Measurements from ENCODE around the gene OBSL1. TPM values are rescaled to one million over a fixed set of nuclear protein-coding genes. Genes with fewer than 3 reads are reported as not detected.

OBSL1 gene
- total RNA-seq, 1 donor from 2014 or later: 0.26 TPM

DNA sequence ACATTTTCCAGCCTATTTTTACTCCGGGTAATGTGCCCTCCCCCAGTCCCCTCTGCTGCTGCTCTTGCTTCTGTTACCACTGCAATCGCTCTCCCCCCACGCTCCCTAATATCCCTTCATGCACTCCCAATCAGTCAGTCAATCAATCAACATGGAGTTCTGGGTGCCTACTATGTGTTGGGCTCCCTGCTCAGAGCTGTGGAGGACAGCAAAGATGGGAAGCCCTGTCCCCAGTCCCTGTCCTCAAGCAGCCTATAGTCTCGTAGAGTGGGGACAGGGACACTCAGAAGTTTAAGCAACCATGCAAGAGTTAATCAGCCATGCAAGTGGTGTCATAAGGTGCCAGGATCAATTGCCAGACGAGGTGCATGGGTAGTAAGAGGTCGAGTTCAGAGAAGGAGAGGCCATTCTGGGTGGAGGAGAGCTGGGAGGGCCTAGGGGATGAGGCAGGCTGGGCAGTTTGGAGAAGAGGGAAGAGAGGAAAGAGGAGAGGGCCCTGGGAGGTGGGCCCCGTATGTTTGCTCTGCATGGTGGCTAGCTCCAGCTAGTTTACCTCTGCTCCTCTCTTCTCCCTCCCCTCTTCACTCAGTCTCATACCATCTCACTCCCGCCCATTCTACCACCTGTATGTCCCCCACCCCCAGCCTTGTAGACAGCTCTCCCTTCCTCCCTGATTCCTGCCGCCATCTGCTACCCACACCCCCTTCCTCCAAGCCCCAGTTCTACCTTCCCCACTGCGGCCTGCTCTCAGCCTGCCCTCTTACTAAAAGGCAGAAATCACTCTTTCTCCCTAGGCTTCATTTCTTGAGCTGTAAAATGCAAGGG is 53.2 kb downstream of the OBSL1 start:
- Mint-ChIP-seq H3K4me1 (peaks cover 6% of the 10 kb centered on the region), H3K9me3 (no peaks in the 10 kb centered on the region), H3K27me3 (peaks cover 58% of the 10 kb centered on the region), H3K27ac (no peak overlapping the region), H3K36me3 (ENCODE audit: low read depth) (no peaks in the 10 kb centered on the region), H3K4me3 (no peak overlapping the region)
- DNase-seq: no peak
- intact Hi-C loops (cut with micrococcal nuclease): no loop called here

GRCh38 chr2:219516888-219517287 is 54.5 kb downstream of the OBSL1 start:
- Mint-ChIP-seq H3K36me3 (ENCODE audit: low read depth) (no peaks in the 10 kb centered on the region), H3K4me1 (peaks cover 4% of the 10 kb centered on the region), H3K9me3 (no peaks in the 10 kb centered on the region), H3K4me3 (no peak overlapping the region), H3K27me3 (peaks cover 63% of the 10 kb centered on the region), H3K27ac (no peak overlapping the region)
- intact Hi-C loops (cut with micrococcal nuclease): no loop called here
- DNase-seq: no peak

GRCh38 chr2:219515874-219516629 is 55.3 kb downstream of the OBSL1 start:
- Mint-ChIP-seq H3K27me3 (peaks cover 62% of the 10 kb centered on the region), H3K36me3 (ENCODE audit: low read depth) (no peaks in the 10 kb centered on the region), H3K9me3 (no peaks in the 10 kb centered on the region), H3K4me3 (no peak overlapping the region), H3K27ac (no peak overlapping the region), H3K4me1 (peaks cover 2% of the 10 kb centered on the region)
- intact Hi-C loops (cut with micrococcal nuclease): no loop called here
- DNase-seq: no peak

DNA sequence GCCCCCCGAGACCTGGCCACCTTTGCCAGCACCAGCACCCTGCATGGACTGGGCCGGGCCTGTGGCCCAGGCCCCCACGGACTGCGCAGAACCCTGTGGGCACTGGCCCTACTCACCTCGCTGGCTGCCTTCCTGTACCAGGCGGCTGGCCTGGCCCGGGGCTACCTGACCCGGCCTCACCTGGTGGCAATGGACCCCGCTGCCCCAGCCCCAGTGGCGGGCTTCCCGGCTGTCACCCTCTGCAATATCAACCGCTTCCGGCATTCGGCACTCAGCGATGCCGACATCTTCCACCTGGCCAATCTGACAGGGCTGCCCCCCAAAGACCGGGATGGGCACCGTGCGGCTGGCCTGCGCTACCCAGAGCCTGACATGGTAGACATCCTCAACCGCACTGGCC is 56.5 kb downstream of the OBSL1 start:
- DNase-seq: no peak
- peaks cover 66% of the 10 kb centered on the region for H3K27me3 Mint-ChIP-seq
- no peaks in the 10 kb centered on the region for H3K36me3 Mint-ChIP-seq (ENCODE audit: low read depth)
- intact Hi-C loops (cut with micrococcal nuclease): no loop called here
- no peak overlapping the region for H3K27ac Mint-ChIP-seq
- peaks cover 8% of the 10 kb centered on the region for H3K4me1 Mint-ChIP-seq
- no peak overlapping the region for H3K4me3 Mint-ChIP-seq
- no peaks in the 10 kb centered on the region for H3K9me3 Mint-ChIP-seq

DNA sequence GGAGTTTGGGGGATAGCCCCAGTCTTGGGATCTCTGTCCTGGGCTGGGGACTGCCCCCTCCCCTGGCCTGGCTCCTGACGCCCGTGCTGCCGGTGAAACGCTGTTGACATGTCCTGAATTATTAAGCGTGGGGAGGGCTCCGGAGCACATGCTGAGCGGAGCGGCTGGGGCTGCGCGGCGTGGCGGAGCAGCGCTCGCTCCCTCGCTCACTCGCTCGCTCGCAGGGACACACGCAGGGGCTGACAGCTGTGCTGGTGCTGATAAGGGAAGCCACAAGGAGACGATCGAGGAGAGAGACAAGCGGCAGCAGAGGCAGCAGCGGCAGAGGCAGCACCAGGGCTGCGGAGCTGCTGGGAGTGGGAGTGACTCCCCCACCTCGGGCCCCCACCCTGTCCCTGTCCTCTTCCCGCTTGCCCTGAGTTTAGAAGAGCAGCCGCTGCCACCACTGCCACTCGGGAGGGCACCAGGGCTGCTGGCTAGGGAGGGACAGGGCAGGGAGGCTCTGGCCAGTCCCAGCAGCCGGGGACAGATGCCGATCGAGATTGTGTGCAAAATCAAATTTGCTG is 57.1 kb downstream of the OBSL1 start, which contains the start of gene ASIC4:
ASIC4 (plus strand) TSS at position 287 of the 566 bp plus-strand sequence; CDS start at position 530, 243 bp downstream.
- H3K27me3 Mint-ChIP-seq: peaks cover 68% of the 10 kb centered on the region
- no peak within 1 kb of the TSS for H3K27ac Mint-ChIP-seq
- intact Hi-C loops (cut with micrococcal nuclease): no loop called here
- no peaks in the 10 kb centered on the region for H3K9me3 Mint-ChIP-seq
- H3K4me1 Mint-ChIP-seq: peaks cover 12% of the 10 kb centered on the region
- no peak for DNase-seq
- H3K36me3 Mint-ChIP-seq (ENCODE audit: low read depth): no peaks in the 10 kb centered on the region
- H3K4me3 Mint-ChIP-seq: no peak within 1 kb of the TSS

DNA sequence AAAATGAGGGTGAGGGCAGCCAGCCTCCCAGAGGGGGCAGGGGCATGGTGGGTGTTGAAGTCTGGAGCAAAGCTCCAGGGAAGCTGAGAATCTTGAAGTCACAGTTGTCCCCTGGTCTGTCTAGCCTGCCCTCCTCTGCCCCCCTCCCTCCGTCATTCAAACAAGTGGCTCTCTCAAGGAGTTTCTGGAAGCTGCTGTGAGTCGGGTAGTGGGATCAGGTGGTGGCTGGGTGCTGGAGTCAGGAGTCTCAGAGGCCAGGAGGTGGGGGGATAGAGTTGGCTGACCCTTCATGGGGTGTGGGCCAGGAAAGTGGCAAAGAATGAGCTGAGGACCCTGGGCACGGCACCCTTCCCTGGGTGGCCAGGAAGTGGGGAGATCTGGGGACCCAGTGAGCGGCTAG is 57.6 kb downstream of the OBSL1 start:
- Mint-ChIP-seq H3K27me3 (peaks cover 66% of the 10 kb centered on the region), H3K27ac (no peak overlapping the region), H3K9me3 (no peaks in the 10 kb centered on the region), H3K4me1 (peaks cover 12% of the 10 kb centered on the region), H3K4me3 (no peak overlapping the region), H3K36me3 (ENCODE audit: low read depth) (no peaks in the 10 kb centered on the region)
- no peak for DNase-seq
- intact Hi-C loops (cut with micrococcal nuclease): no loop called here

- no peak overlapping the region for H3K27ac Mint-ChIP-seq
- H3K4me1 Mint-ChIP-seq: peaks cover 12% of the 10 kb centered on the region
- intact Hi-C loops (cut with micrococcal nuclease): no loop called here
- no peaks in the 10 kb centered on the region for H3K9me3 Mint-ChIP-seq
- H3K4me3 Mint-ChIP-seq: no peak overlapping the region
- DNase-seq: no peak
- H3K27me3 Mint-ChIP-seq: peaks cover 59% of the 10 kb centered on the region
- H3K36me3 Mint-ChIP-seq (ENCODE audit: low read depth): no peaks in the 10 kb centered on the region
Observed at GRCh38 chr2:219512524-219513216, 58.7 kb downstream of the OBSL1 start.

GRCh38 chr2:219511547-219512325 is 59.6 kb downstream of the OBSL1 start:
- H3K4me3 Mint-ChIP-seq: no peak overlapping the region
- no peaks in the 10 kb centered on the region for H3K9me3 Mint-ChIP-seq
- H3K4me1 Mint-ChIP-seq: peaks cover 12% of the 10 kb centered on the region
- no peak overlapping the region for H3K27ac Mint-ChIP-seq
- DNase-seq: no peak
- intact Hi-C loops (cut with micrococcal nuclease): no loop called here
- no peaks in the 10 kb centered on the region for H3K36me3 Mint-ChIP-seq (ENCODE audit: low read depth)
- peaks cover 56% of the 10 kb centered on the region for H3K27me3 Mint-ChIP-seq

- Mint-ChIP-seq H3K4me3 (no peak overlapping the region), H3K27ac (no peak overlapping the region), H3K36me3 (ENCODE audit: low read depth) (peaks cover 8% of the 10 kb centered on the region), H3K27me3 (peaks cover 46% of the 10 kb centered on the region), H3K4me1 (peaks cover 12% of the 10 kb centered on the region), H3K9me3 (no peaks in the 10 kb centered on the region)
- intact Hi-C loops (cut with micrococcal nuclease): no loop called here
- no peak for DNase-seq
Observed at GRCh38 chr2:219510512-219511135, 60.7 kb downstream of the OBSL1 start.

GRCh38 chr2:219509780-219510511 is 61.4 kb downstream of the OBSL1 start:
- Mint-ChIP-seq H3K36me3 (ENCODE audit: low read depth) (peaks cover 9% of the 10 kb centered on the region), H3K27me3 (peaks cover 44% of the 10 kb centered on the region), H3K4me3 (no peak overlapping the region), H3K4me1 (peaks cover 12% of the 10 kb centered on the region), H3K27ac (no peak overlapping the region), H3K9me3 (no peaks in the 10 kb centered on the region)
- peak; percentile 83 for DNase-seq
- intact Hi-C loops (cut with micrococcal nuclease): no loop called here

DNA sequence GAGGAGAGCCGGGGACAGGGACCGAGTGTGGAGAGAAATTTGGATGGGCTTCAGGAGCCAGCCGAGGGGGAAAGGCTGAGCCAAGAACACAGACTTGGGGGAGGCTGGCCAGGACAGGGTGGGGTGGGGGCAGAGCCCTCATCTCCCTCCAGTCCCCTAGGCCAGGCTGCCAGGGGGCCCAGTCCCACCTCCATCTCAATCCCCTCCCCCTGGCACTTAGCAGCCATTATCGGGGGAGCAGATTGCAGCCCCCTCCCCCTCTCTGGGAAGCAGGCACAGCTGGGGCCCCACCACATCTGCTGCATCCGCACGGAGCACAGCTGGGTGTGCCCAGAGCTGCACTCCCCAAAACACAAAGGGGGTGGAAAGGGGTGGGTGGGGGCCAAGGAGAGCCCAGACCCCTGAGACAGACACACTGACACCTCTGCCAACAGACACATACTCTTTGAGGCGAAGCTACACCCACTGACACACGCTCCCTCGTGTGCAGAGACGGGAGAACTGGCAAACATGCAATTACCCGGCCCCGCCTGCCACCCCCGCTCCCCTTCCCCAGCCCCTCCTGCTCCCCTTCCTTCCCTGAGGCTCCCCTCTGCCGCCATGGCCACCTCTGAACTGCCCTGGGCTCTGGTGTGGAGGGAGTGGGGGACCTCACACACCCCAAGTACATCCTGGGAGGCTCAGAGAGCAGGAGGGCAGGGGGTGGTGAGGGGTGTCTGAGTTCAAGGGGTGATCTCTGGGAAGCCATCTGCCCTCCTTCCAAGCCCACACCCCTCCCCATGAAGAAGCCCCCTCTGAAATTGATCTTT is 62.2 kb downstream of the OBSL1 start:
- Mint-ChIP-seq H3K4me1 (peaks cover 14% of the 10 kb centered on the region), H3K27me3 (peaks cover 43% of the 10 kb centered on the region), H3K36me3 (ENCODE audit: low read depth) (peaks cover 14% of the 10 kb centered on the region), H3K27ac (no peak overlapping the region), H3K9me3 (no peaks in the 10 kb centered on the region), H3K4me3 (no peak overlapping the region)
- DNase-seq: no peak
- intact Hi-C loops (cut with micrococcal nuclease): no loop called here

DNA sequence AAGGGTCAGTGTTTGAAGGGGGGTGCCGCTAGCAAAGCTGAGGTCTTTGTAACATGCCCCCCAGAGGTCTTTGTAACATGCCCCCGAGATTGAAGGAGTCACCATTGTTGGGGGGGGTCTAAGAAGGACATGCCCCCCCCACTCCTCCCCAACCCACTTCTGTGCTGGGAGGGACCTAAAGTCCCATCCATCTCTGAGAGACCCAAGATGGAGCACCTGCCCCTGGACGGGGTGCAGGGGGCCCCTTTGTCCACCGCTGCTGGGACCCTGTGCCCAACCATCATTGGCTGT is 63.0 kb downstream of the OBSL1 start:
- H3K4me1 Mint-ChIP-seq: peaks cover 13% of the 10 kb centered on the region
- no peaks in the 10 kb centered on the region for H3K9me3 Mint-ChIP-seq
- H3K4me3 Mint-ChIP-seq: no peak overlapping the region
- intact Hi-C loops (cut with micrococcal nuclease): no loop called here
- H3K36me3 Mint-ChIP-seq (ENCODE audit: low read depth): peaks cover 15% of the 10 kb centered on the region
- no peak overlapping the region for H3K27ac Mint-ChIP-seq
- no peak for DNase-seq
- peaks cover 35% of the 10 kb centered on the region for H3K27me3 Mint-ChIP-seq

Data from activated CD4-positive, alpha-beta T cell treated with anti-CD3 and anti-CD28 coated beads, Interleukin-2, amount 10 ng/mL, durations not matched to agents 24 days and 14 days (primary cell).